ENCODE results near the gene SNU13. TPM values are rescaled to one million over a fixed set of nuclear protein-coding genes. Genes with fewer than 3 reads are reported as not detected.
A peak's percentile ranks its signal among the peaks of the same experiment; 100 is the strongest.
"Not testable (repeated sequence)": the region's sequence is repeated elsewhere in the genome, so short reads cannot be mapped to it uniquely, and the experiment has no call there.

The SNU13 gene
- total RNA-seq, 2 experiments from 2014 or later: 275 to 281 TPM

- Mint-ChIP-seq H3K36me3 (ENCODE audit: low read depth) (no peaks in the 10 kb centered on the region), H3K27ac (peak within 1 kb of the TSS; percentile 86), H3K4me3 (peak within 1 kb of the TSS; percentile 48), H3K27me3 (no peaks in the 10 kb centered on the region), H3K9me3 (ENCODE audit: low read depth) (no peaks in the 10 kb centered on the region), H3K4me1 (peaks cover 11% of the 10 kb centered on the region)
- POLR2A ChIA-PET: interaction anchor here (0.6 to 1.5 kb wide), 4 partner anchors 38 to 244 kb away, joined by 3 to 8 read pairs (median 4); partner anchors contain the start of gene CCDC134
- CTCF ChIA-PET: interaction anchor here (0.5 to 3.9 kb wide), 14 partner anchors 8 to 246 kb away, joined by 3 to 39 read pairs (median 4); partner anchors contain the start of genes CCDC134, CENPM and SNU13
- intact Hi-C loops (cut with DNase I, micrococcal nuclease): loop anchor here (1.0 to 5.0 kb wide), 3 partner anchors 83 to 158 kb away; partner anchors contain the start of gene CCDC134 (in 1 of the 2)
- ATAC-seq (peak; percentile 82), DNase-seq (peak; percentile 96)
Observed at GRCh38 chr22:41699264-41700107, 10.8 kb upstream of the SNU13 start, which contains the start of gene MEI1. TSS of gene MEI1 (plus strand) at chr22:41699503. CDS start at chr22:41699539, 36 bp downstream.

- H3K36me3 Mint-ChIP-seq (ENCODE audit: low read depth): no peaks in the 10 kb centered on the region
- peak; percentile 96 for DNase-seq
- H3K4me1 Mint-ChIP-seq: peaks cover 11% of the 10 kb centered on the region
- no peak overlapping the region for H3K4me3 Mint-ChIP-seq
- H3K9me3 Mint-ChIP-seq (ENCODE audit: low read depth): no peaks in the 10 kb centered on the region
- POLR2A ChIA-PET: interaction anchor here (0.6 to 1.3 kb wide), 8 partner anchors 9 to 270 kb away, joined by 3 to 8 read pairs (median 4); partner anchors contain the start of genes CCDC134, CENPM and SNU13
- intact Hi-C loops (cut with DNase I, micrococcal nuclease): loop anchor here (1.0 to 5.0 kb wide), 7 partner anchors 84 to 260 kb away; partner anchors contain the start of gene CCDC134 (in 1 of the 2)
- ATAC-seq: peak; percentile 79
- H3K27me3 Mint-ChIP-seq: no peaks in the 10 kb centered on the region
- CTCF ChIA-PET: interaction anchor here (0.5 to 3.9 kb wide), 62 partner anchors 10 to 758 kb away, joined by 3 to 39 read pairs (median 4); partner anchors contain the start of genes CCDC134, CENPM, NAGA and SNU13
- peak overlapping the region; percentile 77 for H3K27ac Mint-ChIP-seq
Observed at GRCh38 chr22:41697126-41697775, 8.6 kb upstream of the SNU13 start.

GRCh38 chr22:41696703-41697102 is 8.0 kb upstream of the SNU13 start:
- no peak overlapping the region for H3K4me3 Mint-ChIP-seq
- H3K36me3 Mint-ChIP-seq (ENCODE audit: low read depth): no peaks in the 10 kb centered on the region
- H3K9me3 Mint-ChIP-seq (ENCODE audit: low read depth): no peaks in the 10 kb centered on the region
- peaks cover 11% of the 10 kb centered on the region for H3K4me1 Mint-ChIP-seq
- POLR2A ChIA-PET: interaction anchor here (0.6 to 1.1 kb wide), 3 partner anchors 109 to 166 kb away, joined by 3 to 4 read pairs (median 3); no protein-coding TSS in a partner anchor
- peak overlapping the region; percentile 77 for H3K27ac Mint-ChIP-seq
- intact Hi-C loops (cut with DNase I, micrococcal nuclease): loop anchor here (1.0 to 5.0 kb wide), 7 partner anchors 85 to 261 kb away; partner anchors contain the start of gene CCDC134 (in 1 of the 2)
- CTCF ChIA-PET: interaction anchor here (0.6 to 3.9 kb wide), 44 partner anchors 9 to 759 kb away, joined by 3 to 39 read pairs (median 4); partner anchors contain the start of genes CCDC134, CENPM, NAGA and SNU13
- ATAC-seq: no peak
- H3K27me3 Mint-ChIP-seq: no peaks in the 10 kb centered on the region
- DNase-seq: peak; percentile 13

- intact Hi-C loops (cut with DNase I, micrococcal nuclease): loop anchor here (5.0 kb wide), 2 partner anchors 87 to 162 kb away; no protein-coding TSS in a partner anchor
- ATAC-seq (no peak), DNase-seq (no peak)
- no peak overlapping the region for H3K4me3 Mint-ChIP-seq
- H3K4me1 Mint-ChIP-seq: peaks cover 18% of the 10 kb centered on the region
- CTCF ChIA-PET: no interaction called here
- H3K9me3 Mint-ChIP-seq (ENCODE audit: low read depth): no peaks in the 10 kb centered on the region
- H3K27ac Mint-ChIP-seq: no peak overlapping the region
- peaks cover 3% of the 10 kb centered on the region for H3K36me3 Mint-ChIP-seq (ENCODE audit: low read depth)
- POLR2A ChIA-PET: no interaction called here
- no peaks in the 10 kb centered on the region for H3K27me3 Mint-ChIP-seq
Observed at GRCh38 chr22:41695211-41695610, 6.5 kb upstream of the SNU13 start.

GRCh38 chr22:41690476-41690875 is 1.8 kb upstream of the SNU13 start:
- ChIA-PET CTCF (interaction anchor here (2.1 kb wide), 1 partner anchor 23 kb away, joined by 7 read pairs; no protein-coding TSS in a partner anchor), POLR2A (no interaction called here)
- ATAC-seq (no peak), DNase-seq (no peak)
- peak overlapping the region; percentile 98 for H3K4me3 Mint-ChIP-seq
- no peaks in the 10 kb centered on the region for H3K27me3 Mint-ChIP-seq
- peaks cover 18% of the 10 kb centered on the region for H3K36me3 Mint-ChIP-seq (ENCODE audit: low read depth)
- intact Hi-C loops (cut with DNase I, micrococcal nuclease): no loop called here
- peaks cover 25% of the 10 kb centered on the region for H3K4me1 Mint-ChIP-seq
- peak overlapping the region; percentile 98 for H3K27ac Mint-ChIP-seq
- H3K9me3 Mint-ChIP-seq (ENCODE audit: low read depth): no peaks in the 10 kb centered on the region

- peaks cover 34% of the 10 kb centered on the region for H3K4me1 Mint-ChIP-seq
- POLR2A ChIA-PET: interaction anchor here (0.9 to 1.8 kb wide), 7 partner anchors 10 to 831 kb away, joined by 3 to 11 read pairs (median 3); partner anchors contain the start of genes CCDC134, CENPM, ST13 and XPNPEP3
- CTCF ChIA-PET: interaction anchor here (0.5 to 3.8 kb wide), 8 partner anchors 10 to 756 kb away, joined by 3 to 24 read pairs (median 4); partner anchors contain the start of genes CCDC134, MEI1 and XRCC6
- peak overlapping the region; percentile 98 for H3K27ac Mint-ChIP-seq
- ATAC-seq (peak; percentile 32), DNase-seq (peak; percentile 42)
- H3K36me3 Mint-ChIP-seq (ENCODE audit: low read depth): peaks cover 19% of the 10 kb centered on the region
- no peaks in the 10 kb centered on the region for H3K9me3 Mint-ChIP-seq (ENCODE audit: low read depth)
- H3K4me3 Mint-ChIP-seq: peak overlapping the region; percentile 98
- intact Hi-C loops (cut with DNase I, micrococcal nuclease): loop anchor here (1.0 to 2.0 kb wide), 11 partner anchors 21 to 402 kb away; partner anchors contain the start of genes DESI1 (in 2 of the 2), XRCC6 (in 2 of the 2), ACO2 (in 1 of the 2) and CCDC134 (in 1 of the 2)
- no peaks in the 10 kb centered on the region for H3K27me3 Mint-ChIP-seq
Observed at GRCh38 chr22:41687901-41688364, 734 bp downstream of the SNU13 start.

GRCh38 chr22:41686890-41687289 is 1.8 kb downstream of the SNU13 start:
- peaks cover 38% of the 10 kb centered on the region for H3K4me1 Mint-ChIP-seq
- H3K27me3 Mint-ChIP-seq; ATAC-seq; POLR2A ChIA-PET; intact Hi-C loops (cut with DNase I, micrococcal nuclease); H3K9me3 Mint-ChIP-seq (ENCODE audit: low read depth); DNase-seq: not testable (repeated sequence)
- H3K27ac Mint-ChIP-seq: peak overlapping the region; percentile 98
- H3K36me3 Mint-ChIP-seq (ENCODE audit: low read depth): peaks cover 23% of the 10 kb centered on the region
- peak overlapping the region; percentile 98 for H3K4me3 Mint-ChIP-seq
- CTCF ChIA-PET: interaction anchor here (0.9 to 3.8 kb wide), 4 partner anchors 11 to 757 kb away, joined by 3 to 24 read pairs (median 10); partner anchors contain the start of genes CCDC134 and MEI1

GRCh38 chr22:41684194-41684593 is 4.5 kb downstream of the SNU13 start:
- Mint-ChIP-seq H3K9me3 (ENCODE audit: low read depth) (no peaks in the 10 kb centered on the region), H3K4me1 (peaks cover 33% of the 10 kb centered on the region), H3K27ac (no peak overlapping the region), H3K4me3 (no peak overlapping the region), H3K36me3 (ENCODE audit: low read depth) (peaks cover 37% of the 10 kb centered on the region), H3K27me3 (no peaks in the 10 kb centered on the region)
- ATAC-seq (no peak), DNase-seq (no peak)
- POLR2A ChIA-PET: no interaction called here
- CTCF ChIA-PET: interaction anchor here (0.6 to 1.3 kb wide), 3 partner anchors 11 to 448 kb away, joined by 3 to 7 read pairs (median 3); no protein-coding TSS in a partner anchor
- intact Hi-C loops (cut with DNase I, micrococcal nuclease): no loop called here

- ChIA-PET CTCF (interaction anchor here (0.6 to 1.3 kb wide), 4 partner anchors 11 to 448 kb away, joined by 3 to 7 read pairs (median 4); no protein-coding TSS in a partner anchor), POLR2A (interaction anchor here (0.6 to 1.0 kb wide), 3 partner anchors 8 to 65 kb away, joined by 4 to 5 read pairs (median 4); no protein-coding TSS in a partner anchor)
- no peak for DNase-seq
- Mint-ChIP-seq H3K27me3 (no peaks in the 10 kb centered on the region), H3K27ac (no peak overlapping the region), H3K36me3 (ENCODE audit: low read depth) (peaks cover 37% of the 10 kb centered on the region), H3K9me3 (ENCODE audit: low read depth) (no peaks in the 10 kb centered on the region), H3K4me1 (peaks cover 33% of the 10 kb centered on the region), H3K4me3 (no peak overlapping the region)
- intact Hi-C loops (cut with DNase I, micrococcal nuclease): no loop called here
- no peak for ATAC-seq
Observed at GRCh38 chr22:41683616-41684015, 5.1 kb downstream of the SNU13 start.

GRCh38 chr22:41683052-41683451 is 5.6 kb downstream of the SNU13 start:
- ChIA-PET POLR2A (interaction anchor here (0.6 to 1.0 kb wide), 3 partner anchors 8 to 65 kb away, joined by 4 to 5 read pairs (median 4); no protein-coding TSS in a partner anchor), CTCF (interaction anchor here (1.0 to 1.3 kb wide), 2 partner anchors 10 to 14 kb away, joined by 3 to 4 read pairs; no protein-coding TSS in a partner anchor)
- H3K27me3 Mint-ChIP-seq: no peaks in the 10 kb centered on the region
- H3K27ac Mint-ChIP-seq: peak overlapping the region; percentile 97
- DNase-seq: no peak
- H3K9me3 Mint-ChIP-seq (ENCODE audit: low read depth): no peaks in the 10 kb centered on the region
- H3K4me3 Mint-ChIP-seq: peak overlapping the region; percentile 99
- ATAC-seq: no peak
- H3K36me3 Mint-ChIP-seq (ENCODE audit: low read depth): peaks cover 40% of the 10 kb centered on the region
- intact Hi-C loops (cut with DNase I, micrococcal nuclease): no loop called here
- H3K4me1 Mint-ChIP-seq: peaks cover 37% of the 10 kb centered on the region

Measured in activated CD4-positive, alpha-beta T cell treated with anti-CD3 and anti-CD28 coated beads for 36 hours (primary cell).